GM18909 (cell line): ENCODE data around the gene COL15A1.
"Not testable (repeated sequence)": the region's sequence is repeated elsewhere in the genome, so short reads cannot be mapped to it uniquely, and the experiment has no call there.

Source experiments
- ATAC-seq: cut with Tn5 transposase; IDR thresholded peaks from one replicate; pipeline ENCODE4 v1.9.1; 2021; ENCODE audit warnings: mild to moderate bottlenecking; ENCODE audit not compliant: unreplicated experiment, poor library complexity

The COL15A1 gene

DNA sequence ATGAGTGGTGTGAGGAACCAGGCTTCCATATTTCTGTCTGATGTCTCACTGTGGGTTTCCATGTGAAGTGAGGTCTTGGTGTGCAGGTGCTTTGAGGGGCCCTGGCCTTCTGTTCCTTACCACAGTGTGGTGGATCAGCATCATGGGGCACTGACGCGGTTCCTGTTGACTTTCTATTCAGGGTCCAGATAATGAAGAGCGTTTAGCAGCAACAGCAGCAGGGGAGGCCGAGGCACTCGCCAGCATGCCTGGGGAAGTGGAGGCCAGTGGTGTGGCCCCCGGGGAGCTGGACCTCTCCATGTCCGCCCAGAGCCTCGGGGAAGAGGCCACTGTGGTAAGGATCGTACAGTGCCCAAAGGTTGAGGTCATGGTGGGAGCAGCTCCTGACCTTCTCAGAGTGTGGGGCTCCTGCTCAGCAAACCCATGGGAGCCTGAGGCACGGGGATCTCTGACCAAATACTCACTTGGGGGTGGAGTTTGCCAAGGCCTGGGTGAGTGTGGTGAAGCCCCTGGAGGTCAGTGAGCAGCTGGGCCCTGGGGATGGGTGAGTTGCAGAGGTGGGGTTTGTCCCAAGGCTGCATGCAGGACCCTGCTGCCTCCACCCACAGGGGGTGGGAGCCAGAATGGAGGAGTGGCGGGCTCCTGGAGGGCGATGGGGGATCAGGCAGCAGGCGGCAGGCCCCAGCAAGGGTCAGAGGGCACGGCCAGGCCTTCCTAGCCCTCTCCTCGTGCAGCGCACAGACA is 61.2 kb downstream of the COL15A1 start:
- no peak for ATAC-seq

DNA sequence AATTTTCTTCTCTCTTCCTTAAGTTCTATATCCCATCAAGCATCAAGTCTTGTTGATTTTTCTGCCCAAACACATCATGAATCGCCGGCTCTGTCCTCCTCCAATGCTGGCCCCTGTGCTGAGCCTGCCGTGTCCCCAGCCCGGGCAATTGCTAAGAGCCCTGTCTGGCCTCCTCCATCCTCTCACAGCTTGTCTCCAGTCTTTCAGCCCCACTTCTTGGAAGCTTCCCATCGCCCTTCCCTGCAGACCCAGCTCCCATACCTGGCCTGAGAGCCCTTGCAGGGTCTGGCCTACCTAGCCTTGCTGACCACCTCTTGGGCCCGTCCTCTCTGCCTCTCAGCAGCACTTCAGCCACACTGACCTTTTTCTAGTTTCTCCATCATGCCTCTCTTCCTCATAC is 61.9 kb downstream of the COL15A1 start:
- ATAC-seq, result no peak

DNA sequence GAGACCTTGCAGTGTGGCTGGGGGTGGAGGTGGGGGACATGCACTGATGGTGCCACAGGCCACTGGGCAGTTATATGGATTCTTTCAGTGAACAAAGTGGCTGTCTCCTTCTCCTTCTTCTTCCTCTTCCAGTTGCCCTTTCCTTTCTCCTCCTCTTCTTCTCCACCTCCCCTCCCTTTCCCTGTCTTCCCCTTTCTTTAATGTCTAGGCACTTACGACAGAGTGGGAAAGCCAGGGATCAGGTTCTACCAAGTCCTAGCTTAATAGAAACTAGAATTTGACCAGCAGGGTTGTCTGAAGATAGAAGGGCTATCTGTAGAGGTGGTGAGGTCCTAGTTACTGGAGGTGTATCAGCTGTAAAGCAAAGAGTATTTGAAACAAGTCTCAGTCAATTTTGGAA is 62.8 kb downstream of the COL15A1 start:
- ATAC-seq, result no peak

DNA sequence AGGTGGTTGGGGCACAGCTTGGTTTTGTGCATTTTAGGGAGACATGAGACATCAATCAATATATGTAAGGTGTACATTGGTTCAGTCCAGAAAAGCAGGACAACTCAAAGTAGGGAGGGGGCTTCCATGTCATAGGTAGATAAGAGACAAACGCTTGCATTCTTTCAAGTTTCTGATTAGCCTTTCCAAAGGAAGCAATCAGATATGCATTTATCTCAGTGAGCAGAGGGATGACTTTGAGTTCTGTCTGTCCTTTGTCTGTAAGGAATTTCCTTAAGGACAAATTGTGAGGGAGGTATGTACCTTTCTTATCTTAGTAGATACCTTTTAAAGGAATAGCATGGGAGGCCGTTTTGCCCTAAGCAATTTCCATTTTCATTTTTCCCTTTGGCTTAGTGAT is 63.3 kb downstream of the COL15A1 start:
- ATAC-seq, result no peak

DNA sequence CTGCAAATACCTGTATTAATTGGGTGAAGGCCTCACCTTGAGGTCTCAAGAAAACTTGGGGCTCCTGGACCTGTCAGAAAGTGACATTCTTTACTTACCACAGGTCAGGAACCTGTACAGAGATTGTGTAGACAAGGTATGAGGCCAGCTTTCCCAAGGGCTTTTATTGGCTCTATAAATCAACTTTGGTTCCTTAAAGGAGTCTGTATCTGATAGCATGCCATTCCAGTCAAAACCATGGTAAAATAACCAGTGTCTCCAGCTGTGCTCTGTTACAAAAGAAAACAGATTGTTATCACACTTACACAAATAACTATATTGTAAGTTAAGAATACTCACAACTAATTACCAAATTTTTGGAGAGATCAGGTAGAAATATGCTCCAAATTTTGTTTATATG is 64.5 kb downstream of the COL15A1 start:
- ATAC-seq, result no peak

DNA sequence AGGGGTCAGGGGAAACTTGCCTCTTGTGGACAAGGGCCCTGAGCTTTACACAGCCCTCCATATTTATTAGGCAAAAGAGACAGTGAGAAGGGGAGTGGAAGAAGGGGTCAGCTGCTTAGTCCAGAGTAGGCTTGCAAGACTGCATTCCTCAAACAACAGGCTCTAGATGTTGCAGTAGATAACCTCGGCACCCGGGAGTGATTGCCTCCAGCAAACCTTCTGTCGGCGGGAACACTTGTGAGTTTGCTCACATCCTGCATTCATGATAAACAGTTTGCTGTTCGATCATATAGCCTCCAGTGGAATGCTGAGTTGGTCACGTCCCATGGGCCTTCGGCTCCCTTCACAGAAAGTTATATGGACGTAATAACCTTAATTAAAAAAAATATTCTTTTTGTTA is 66.7 kb downstream of the COL15A1 start:
- ATAC-seq, result not testable (repeated sequence)

DNA sequence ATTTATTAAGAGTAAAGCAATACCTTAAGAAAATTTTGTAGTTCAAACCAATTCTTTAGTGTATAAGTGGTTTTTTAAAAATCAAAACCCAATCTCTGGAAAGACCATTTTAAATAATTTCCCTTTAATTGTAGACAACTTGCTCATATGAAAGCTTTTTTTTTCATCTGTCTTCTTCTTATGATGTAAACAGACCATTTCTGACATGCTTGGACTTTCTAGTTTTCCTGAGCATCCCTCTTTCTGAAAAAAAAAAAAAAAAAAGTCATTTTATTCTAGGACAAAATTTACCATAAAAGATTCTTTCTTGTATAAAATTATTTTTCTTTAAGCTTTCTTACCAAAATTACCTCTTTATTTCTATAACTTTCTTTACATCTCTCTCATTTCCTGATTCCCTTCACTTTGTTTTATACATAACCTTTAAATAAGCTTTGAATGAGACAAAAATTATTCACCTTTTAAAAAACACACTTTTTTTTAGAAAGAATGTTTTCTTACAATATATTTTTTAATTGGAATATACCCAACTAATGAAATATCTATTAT is 67.5 kb downstream of the COL15A1 start:
- ATAC-seq, result no peak

DNA sequence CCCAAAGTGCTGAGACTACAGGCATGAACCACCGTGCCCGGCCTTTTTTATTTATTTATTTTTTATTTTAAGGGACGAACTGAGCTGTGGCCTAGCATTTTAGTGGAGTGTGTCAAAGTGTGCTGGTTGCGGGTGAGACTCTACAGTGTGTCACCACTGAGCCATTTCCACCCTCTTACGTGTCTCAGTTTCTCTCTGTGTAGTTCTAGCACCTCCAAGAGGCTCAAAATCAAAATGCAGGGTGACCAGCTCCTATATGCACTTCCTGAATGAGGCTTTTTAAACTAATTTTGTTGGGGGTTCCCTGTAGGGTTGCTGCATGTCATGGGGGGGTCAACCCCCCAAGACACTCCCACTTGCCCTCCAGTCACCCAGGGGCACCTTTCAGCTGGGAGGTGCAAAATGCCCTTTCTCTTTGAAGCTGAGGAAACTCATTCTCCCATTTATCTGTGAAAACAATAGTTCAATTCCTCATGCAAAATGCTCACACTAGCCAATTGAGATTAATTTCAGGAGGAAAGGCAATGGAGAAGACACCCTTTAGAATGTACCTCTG is 69.3 kb downstream of the COL15A1 start:
- ATAC-seq, result no peak

DNA sequence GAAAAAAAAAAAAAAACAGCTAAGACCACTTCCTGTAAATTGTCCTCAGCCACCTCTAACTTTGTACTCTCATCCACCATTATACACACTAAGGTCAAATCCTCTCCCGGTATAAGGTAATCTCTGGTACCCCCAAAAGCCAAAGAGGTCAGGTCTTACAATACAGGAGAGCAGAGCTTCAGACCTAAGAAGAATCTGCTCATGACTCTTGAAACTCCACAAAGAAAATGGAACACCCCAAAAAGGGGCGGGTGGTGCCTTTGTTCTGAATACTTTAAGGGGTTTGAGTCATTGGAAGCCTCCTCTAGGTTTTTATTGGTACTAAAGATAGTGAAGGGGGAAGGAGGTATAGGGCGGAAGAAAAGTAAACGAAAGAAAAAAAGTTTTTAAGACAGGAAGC is 69.8 kb downstream of the COL15A1 start:
- ATAC-seq, result no peak

DNA sequence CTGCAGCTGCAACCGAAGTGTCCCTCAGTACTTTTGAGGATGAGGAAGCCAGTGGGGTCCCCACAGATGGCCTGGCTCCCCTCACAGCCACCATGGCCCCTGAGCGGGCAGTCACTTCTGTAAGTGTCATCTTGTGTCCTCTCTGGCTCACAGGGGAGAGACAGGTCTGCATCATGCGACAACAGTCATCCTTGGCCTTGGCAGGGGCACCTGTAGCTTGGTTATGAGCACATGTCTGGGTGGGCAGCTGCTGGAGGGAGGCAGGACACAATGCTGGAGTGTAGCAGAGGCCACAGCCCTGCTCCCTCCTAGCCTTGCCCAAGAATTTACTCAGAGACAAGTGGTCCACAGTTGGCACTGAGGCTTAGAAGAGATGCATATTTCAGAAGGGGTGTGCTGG is 71.7 kb downstream of the COL15A1 start:
- no peak for ATAC-seq

DNA sequence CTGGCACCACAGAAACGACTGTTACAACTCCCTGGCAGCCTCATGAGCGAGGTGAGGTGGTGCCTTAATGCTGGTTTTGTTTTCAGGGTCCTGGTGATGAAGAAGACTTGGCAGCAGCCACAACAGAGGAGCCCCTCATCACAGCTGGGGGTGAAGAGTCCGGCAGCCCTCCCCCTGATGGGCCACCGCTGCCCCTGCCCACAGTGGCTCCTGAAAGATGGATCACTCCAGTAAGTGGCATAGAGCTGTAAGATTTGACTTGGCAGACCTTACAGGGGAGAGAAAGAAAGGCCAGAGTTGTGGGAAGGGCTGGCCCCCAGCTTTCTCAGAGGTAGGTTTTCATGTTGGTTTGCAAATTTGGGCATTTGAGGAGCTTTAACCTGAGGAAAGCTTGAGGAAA is 72.2 kb downstream of the COL15A1 start:
- ATAC-seq, result no peak

DNA sequence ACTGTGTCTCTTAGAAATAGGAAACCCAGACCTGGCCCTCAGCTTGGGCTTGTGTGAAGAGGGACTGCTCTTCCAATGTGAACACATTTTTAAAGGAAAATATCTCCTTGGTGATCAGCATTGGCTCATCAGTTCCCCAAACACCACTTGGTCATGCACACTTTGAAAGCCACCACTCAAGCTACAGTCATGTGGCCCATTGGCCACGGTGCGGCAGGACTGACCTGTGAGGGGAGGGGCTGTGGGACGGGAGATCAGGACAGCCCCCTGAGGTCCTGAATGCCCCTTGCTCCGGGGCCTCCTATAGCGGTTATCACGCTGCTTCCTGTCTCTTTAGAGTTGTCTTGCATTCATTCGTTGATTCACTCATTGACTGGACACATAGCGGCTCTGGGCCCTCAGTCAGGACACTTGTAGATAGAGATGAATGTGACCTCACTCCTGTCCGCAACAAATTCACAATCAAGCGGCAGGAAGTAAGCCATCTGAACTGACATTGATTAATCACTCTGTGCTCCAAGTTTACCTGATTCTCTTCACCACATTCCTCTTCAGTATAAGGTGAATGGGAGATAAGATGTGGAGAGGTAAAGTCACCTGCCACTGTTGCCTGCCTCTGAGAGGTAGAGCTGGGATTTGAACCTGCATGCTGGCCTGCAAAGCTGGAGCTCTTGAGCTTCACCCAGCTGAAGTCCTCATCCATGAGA is 73.1 kb downstream of the COL15A1 start:
- no peak for ATAC-seq

DNA sequence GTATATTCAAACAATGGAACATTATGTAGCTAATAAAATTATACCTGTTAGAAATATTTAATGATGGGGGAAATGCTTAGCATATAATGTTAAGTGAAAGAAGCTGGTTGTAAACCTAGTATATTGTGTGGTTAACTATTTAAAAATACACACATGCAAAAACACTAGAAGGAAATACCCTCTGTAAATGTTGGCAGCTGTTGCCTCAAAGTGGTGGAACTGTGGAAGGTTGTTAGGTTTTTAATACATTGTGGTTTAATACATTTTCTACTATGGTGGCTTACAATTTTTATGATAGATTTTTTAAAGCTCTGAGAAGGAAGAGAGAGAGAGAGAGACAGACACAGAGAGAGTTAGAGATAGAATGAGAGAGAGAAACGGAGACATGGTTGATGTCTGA is 74.9 kb downstream of the COL15A1 start:
- ATAC-seq, result no peak

DNA sequence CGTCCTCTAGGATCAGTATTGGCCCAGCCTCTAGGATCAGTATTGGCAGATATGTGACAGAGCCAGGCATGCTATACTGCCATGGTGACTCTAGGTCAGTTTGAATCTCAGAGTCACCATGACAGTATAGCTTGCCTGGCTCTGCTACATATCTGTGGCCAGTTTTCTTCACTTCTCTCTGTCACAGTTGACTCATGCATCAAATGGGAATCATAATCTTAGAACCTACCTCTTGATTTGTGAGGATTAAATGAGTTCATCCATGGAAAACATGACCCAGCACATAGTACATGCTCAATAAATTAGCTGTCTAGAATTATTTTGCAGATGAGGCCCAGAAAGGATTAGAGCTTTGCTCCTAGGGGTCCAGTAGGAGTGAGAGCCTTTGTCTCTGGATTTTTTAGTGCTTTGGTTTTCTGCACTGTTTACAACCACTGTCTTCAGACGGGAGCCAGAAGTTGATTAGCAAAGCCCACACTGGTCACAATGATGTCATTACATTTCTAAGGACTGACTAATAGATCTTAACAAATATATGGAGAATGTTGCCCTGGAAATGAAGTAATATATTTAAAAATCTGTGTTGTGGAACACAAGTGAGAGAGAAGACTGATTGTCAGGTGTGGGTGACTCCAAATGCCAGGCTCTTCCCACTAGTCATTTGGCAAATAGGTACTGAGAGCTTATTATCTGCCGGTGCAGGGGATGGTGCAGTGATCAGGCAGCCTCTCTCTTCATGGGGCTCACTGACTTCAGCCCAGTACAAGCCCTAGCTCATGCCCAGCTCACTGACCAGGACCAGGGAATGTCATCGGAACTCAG is 76.0 kb downstream of the COL15A1 start:
- no peak for ATAC-seq

DNA sequence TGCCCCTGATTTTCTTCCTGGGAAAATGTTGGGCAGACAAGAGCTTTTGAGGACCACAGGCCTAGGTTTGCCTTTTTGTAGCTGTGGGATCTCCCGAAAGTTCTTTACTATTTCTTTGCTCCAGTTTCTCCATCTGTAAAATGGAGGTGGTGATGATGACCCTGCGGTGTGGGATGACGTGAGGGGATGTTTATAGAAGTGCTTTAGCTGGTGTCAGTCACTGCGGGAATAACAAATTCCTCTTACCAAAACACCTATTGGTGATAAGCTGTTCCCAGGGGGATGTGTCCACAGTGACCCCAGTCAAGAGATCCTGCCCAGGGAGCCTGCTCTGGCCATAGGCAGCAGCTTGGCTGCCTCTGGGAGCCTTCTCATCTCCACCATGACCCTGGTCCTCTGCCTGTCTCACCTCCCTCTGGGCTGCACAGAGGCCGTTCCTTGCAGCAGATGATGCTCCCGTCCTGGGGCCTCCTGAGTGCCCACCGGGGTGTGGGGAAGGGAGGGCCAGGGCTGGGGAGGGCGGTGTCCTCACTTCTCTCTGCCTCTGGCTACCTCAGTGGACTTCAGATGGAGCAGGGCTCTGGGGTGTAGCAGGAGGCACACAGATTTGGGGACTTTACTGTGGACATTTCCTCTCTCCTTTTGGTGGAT is 77.2 kb downstream of the COL15A1 start:
- ATAC-seq, result no peak

DNA sequence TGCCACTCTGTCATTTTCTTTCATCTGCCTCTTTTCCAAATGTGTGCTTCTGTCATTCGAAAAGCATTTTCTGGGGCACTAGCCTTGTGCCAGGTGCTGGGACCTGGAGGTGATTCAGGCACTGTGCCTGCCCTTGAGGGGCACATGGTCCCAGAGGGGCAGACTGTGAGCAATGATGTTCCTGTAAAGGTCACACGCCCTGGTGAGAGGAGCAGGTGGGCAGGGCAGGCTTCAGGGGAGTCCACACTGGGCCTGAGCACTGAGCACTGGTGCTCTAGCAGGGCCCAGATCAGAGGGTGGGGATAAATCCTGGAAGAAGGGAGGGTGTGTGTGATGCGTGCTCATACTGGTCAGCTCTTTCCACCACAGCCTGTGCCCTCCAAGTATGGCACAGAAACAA is 77.8 kb downstream of the COL15A1 start:
- ATAC-seq, result no peak

DNA sequence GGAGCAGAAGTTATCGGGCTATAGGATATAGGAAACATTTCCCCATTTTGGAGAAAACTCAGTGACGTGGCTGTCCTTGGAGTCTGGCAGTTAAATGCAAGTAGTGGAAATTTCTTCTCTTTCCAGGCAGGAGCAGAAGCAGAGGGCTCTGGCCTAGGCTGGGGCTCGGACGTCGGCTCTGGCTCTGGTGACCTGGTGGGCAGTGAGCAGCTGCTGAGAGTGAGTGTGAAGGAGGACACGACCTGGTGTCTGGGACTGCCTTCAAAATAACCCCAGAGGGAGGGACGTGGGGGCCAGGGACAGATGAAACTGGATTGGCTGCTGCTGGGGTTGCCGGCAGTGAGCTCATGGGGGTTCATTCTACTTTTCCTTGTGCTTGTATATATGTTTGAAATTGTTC is 79.5 kb downstream of the COL15A1 start:
- ATAC-seq, result no peak

DNA sequence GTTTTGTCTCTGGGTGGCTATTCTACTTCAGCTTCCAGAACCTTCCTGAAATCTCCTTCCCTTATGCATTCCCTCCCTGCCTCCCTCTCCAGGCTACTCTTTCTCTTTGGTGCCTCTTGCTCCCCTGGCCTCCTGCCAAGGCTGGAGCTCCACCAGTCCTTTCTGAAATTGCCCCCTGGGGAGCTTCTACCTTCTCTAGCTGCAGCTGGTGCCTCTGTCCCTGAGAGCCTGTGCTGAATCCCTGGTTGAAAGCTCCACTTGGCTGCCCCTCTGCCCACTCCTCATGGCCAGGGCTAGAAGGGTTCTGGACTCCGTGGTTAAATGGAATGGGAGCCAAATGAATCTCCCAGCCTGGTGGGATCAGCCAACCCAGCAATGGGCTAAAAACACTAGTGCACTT is 80.1 kb downstream of the COL15A1 start:
- no peak for ATAC-seq

DNA sequence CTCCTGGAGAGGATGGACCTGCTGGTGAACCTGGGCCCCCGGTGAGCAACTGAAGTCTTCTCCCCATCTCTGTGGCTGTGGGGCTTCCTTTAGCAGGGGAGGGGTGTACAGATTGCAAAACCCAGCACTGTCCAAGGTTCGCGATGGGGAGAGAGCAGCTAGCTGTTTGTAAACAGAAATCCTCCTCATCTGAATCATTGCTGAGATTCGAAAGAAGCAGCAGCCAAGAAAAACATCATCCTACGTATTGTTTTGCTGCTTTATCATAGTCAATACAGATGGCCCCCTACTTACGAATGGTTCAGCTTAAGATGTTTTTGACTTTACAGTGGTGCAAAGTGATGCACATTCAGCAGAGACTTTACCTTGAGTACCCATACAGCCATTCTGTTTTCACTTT is 81.3 kb downstream of the COL15A1 start:
- ATAC-seq, result no peak

DNA sequence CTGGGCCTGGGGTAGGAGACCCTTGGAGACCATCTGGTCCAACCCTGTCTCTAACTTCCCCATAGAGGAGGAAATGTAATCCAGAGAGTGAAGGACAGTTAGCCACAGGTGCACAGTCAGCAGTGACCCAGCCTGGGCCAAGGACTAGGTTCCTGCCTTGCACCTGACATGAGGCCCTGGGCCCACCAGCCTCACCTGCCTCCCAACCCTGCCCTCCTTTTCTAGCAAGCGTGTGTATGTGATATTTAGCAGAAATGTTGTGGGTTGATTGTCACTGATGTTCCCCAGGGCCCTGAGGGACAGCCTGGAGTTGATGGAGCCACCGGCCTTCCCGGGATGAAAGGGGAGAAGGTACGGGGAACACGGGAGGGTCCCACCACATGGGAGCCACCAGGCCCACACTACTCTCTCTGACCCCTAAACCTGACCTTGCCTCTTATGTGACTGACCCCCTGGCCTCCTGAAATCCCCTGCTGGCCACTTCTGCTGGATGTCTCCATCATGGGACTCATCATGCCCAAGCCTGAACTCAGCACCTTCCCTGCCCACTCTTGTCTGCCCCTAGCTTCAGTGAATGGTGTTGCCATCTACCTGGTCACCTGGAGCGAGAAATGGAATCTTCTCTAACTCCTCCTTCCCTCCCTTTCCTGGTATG is 82.0 kb downstream of the COL15A1 start:
- no peak for ATAC-seq
